IMR-90 (cell line): ENCODE data around the gene CERT1. TPM values are rescaled to one million over a fixed set of nuclear protein-coding genes. Genes with fewer than 3 reads are reported as not detected.

Source experiments
- ATAC-seq: fragments of 200-7000 bp; cut with Tn5 transposase; 2 replicates; pipeline ENCODE4 v1.9.1; 2020; ENCODE audit warnings: low read depth, mild to moderate bottlenecking, moderate library complexity
- BruUV-seq: library from RNA; stranded (reverse); fragments of 400-500 nt; replicated peaks from 2 replicates; lab custom pipeline; 2021; lab: Mats Ljungman, UMichigan
- CTCF ChIA-PET: fragments of 300-600 bp; formaldehyde crosslinking; extraction: SDS; loops from one replicate; lab custom pipeline; 2021; ENCODE audit warnings: antibody characterized with exemption; lab: Yijun Ruan, JAX
- POLR2A ChIA-PET: fragments of 300-600 bp; sonication (Branson Sonifier 250); formaldehyde crosslinking; loops from one replicate; lab custom pipeline; 2022; ENCODE audit warnings: antibody characterized with exemption; ENCODE audit not compliant: unreplicated experiment; lab: Charles Lee
- DNase-seq: peaks from one replicate; pipeline ENCODE4 v3.0.0; 2013
- H2AFZ ChIP-seq: replicated peaks from 2 replicates; pipeline ENCODE3; 2013; ENCODE audit warnings: low read length, mild to moderate bottlenecking; ENCODE audit not compliant: poor library complexity
- H2AK5ac ChIP-seq: 2 replicates; pipeline ENCODE4 v1.6.1; 2013; ENCODE audit warnings: low read depth, low read length, inconsistent platforms
- H2AK9ac ChIP-seq: replicated peaks from 2 replicates; pipeline ENCODE3; 2013; ENCODE audit warnings: mild to moderate bottlenecking, low read depth, low read length, moderate library complexity; ENCODE audit not compliant: poor library complexity
- H2BK120ac ChIP-seq: 2 replicates; pipeline ENCODE4 v1.6.1; 2013; ENCODE audit warnings: low read depth, low read length, inconsistent platforms
- H2BK15ac ChIP-seq: 3 replicates; pipeline ENCODE4 v1.6.1; 2013; ENCODE audit warnings: low read depth, low read length, inconsistent platforms
- H2BK20ac ChIP-seq: 2 replicates; pipeline ENCODE4 v1.6.1; 2013; ENCODE audit warnings: low read depth, mild to moderate bottlenecking, inconsistent platforms, low read length, moderate library complexity
- H2BK5ac ChIP-seq: 2 replicates; pipeline ENCODE4 v1.6.1; 2013; ENCODE audit warnings: mild to moderate bottlenecking, low read depth, low read length, inconsistent platforms; ENCODE audit not compliant: poor library complexity, severe bottlenecking
- H3K14ac ChIP-seq: replicated peaks from 2 replicates; pipeline ENCODE4 v1.6.1; 2013; ENCODE audit warnings: low read depth, low read length, inconsistent platforms
- H3K18ac ChIP-seq: 2 replicates; pipeline ENCODE4 v1.6.1; 2013; ENCODE audit warnings: low read depth, low read length, control low read depth
- H3K23ac ChIP-seq: 2 replicates; pipeline ENCODE4 v1.6.1; 2013; ENCODE audit warnings: low read depth, low read length, inconsistent platforms
- H3K27ac ChIP-seq: 2 replicates; pipeline ENCODE4 v1.5.1; 2013; ENCODE audit warnings: mild to moderate bottlenecking, control low read depth, low read length; ENCODE audit not compliant: insufficient read depth
- H3K27me3 ChIP-seq: 2 replicates; pipeline ENCODE4 v1.6.1; 2013; ENCODE audit warnings: low read length; ENCODE audit not compliant: control insufficient read depth, insufficient read depth
- H3K36me3 ChIP-seq: 2 replicates; pipeline ENCODE4 v1.6.1; 2013; ENCODE audit warnings: low read length, mixed read lengths; ENCODE audit not compliant: control insufficient read depth, insufficient read depth
- H3K4ac ChIP-seq: 2 replicates; pipeline ENCODE4 v1.6.1; 2013; ENCODE audit warnings: low read depth, low read length, inconsistent platforms
- H3K4me1 ChIP-seq: 2 replicates; pipeline ENCODE4 v1.6.1; 2013; ENCODE audit warnings: low read length, mixed read lengths; ENCODE audit not compliant: control insufficient read depth, insufficient read depth
- H3K4me2 ChIP-seq: 2 replicates; pipeline ENCODE4 v1.6.1; 2013; ENCODE audit warnings: low read depth, mild to moderate bottlenecking, control low read depth, low read length, moderate library complexity
- H3K4me3 ChIP-seq: 2 replicates; pipeline ENCODE4 v1.5.1; 2013; ENCODE audit warnings: low read depth, mild to moderate bottlenecking, control low read depth, low read length, moderate library complexity; ENCODE audit not compliant: insufficient read depth
- H3K56ac ChIP-seq: 2 replicates; pipeline ENCODE4 v1.6.1; 2013; ENCODE audit warnings: low read length, inconsistent platforms; ENCODE audit not compliant: insufficient read depth; ENCODE audit errors: extremely low read depth
- H3K79me1 ChIP-seq, 2 experiments: 2 replicates each; pipeline ENCODE4 v1.6.1; 2013; ENCODE audit warnings: low read length in 2 of 2, inconsistent platforms in 1 of 2, low read depth in 1 of 2
- H3K9ac ChIP-seq: 2 replicates; pipeline ENCODE4 v1.6.1; 2013; ENCODE audit warnings: low read depth, low read length, control low read depth
- H3K9me1 ChIP-seq: 2 replicates; pipeline ENCODE4 v1.6.1; 2013; ENCODE audit warnings: low read length, inconsistent platforms; ENCODE audit not compliant: insufficient read depth
- H3K9me3 ChIP-seq: 2 replicates; pipeline ENCODE4 v1.6.1; 2013; ENCODE audit warnings: low read length; ENCODE audit not compliant: control insufficient read depth, insufficient read depth
- H4K20me1 ChIP-seq: 2 replicates; pipeline ENCODE4 v1.6.1; 2013; ENCODE audit warnings: low read length, inconsistent platforms; ENCODE audit not compliant: insufficient read depth
- H4K5ac ChIP-seq: 2 replicates; pipeline ENCODE4 v1.6.1; 2013; ENCODE audit warnings: mild to moderate bottlenecking, low read depth, low read length, control low read depth
- H4K8ac ChIP-seq, 2 experiments: 2 replicates each; pipeline ENCODE4 v1.6.1; 2013; ENCODE audit warnings: low read depth in 2 of 2, low read length in 2 of 2, control low read depth in 1 of 2, inconsistent platforms in 1 of 2
- H4K91ac ChIP-seq: 2 replicates; pipeline ENCODE4 v1.6.1; 2013; ENCODE audit warnings: low read depth, low read length, inconsistent platforms; ENCODE audit not compliant: insufficient read depth
- BHLHE40 ChIP-seq: fragments of 150-350 bp; IDR thresholded peaks from 2 replicates; pipeline ENCODE4 v1.6.1; 2016; ENCODE audit warnings: mild to moderate bottlenecking, low read depth, low read length
- CEBPB ChIP-seq: IDR thresholded peaks from 2 replicates; pipeline ENCODE4 v1.6.1; 2012; ENCODE audit warnings: low read depth, low read length, improper control_type of control experiment
- CHD1 ChIP-seq: IDR thresholded peaks from 2 replicates; pipeline ENCODE4 v1.6.1; 2012; ENCODE audit warnings: low read depth, low read length, improper control_type of control experiment
- ELK1 ChIP-seq: fragments of 150-350 bp; IDR thresholded peaks from 2 replicates; pipeline ENCODE4 v1.6.1; 2016; ENCODE audit warnings: low read depth, mild to moderate bottlenecking, low read length, moderate library complexity, borderline replicate concordance
- MAFK ChIP-seq: IDR thresholded peaks from 2 replicates; pipeline ENCODE4 v1.6.1; 2012; ENCODE audit warnings: low read depth, low read length, improper control_type of control experiment
- MAZ ChIP-seq: IDR thresholded peaks from 2 replicates; pipeline ENCODE4 v1.6.1; 2012; ENCODE audit warnings: low read depth, mild to moderate bottlenecking, low read length, improper control_type of control experiment, moderate library complexity, borderline replicate concordance
- MXI1 ChIP-seq: IDR thresholded peaks from 2 replicates; pipeline ENCODE4 v1.6.1; 2012; ENCODE audit warnings: low read depth, mild to moderate bottlenecking, low read length, moderate library complexity, borderline replicate concordance
- POLR2A ChIP-seq: IDR thresholded peaks from 2 replicates; pipeline ENCODE4 v1.6.1; 2012; ENCODE audit warnings: mild to moderate bottlenecking, low read depth, low read length
- RAD21 ChIP-seq: IDR thresholded peaks from 2 replicates; pipeline ENCODE4 v1.6.1; 2012; ENCODE audit warnings: low read length, improper control_type of control experiment
- WGBS, 2 experiments: methylation state at CpG; one replicate each; pipeline versions ENCODE4 v1.1.5 to v1.1.7; 2013; ENCODE audit warnings: missing lambda C conversion rate in 2 of 2; ENCODE audit not compliant: insufficient read length in 1 of 2; ENCODE audit errors: extremely low coverage in 2 of 2; 5-methylcytosine and 5-hydroxymethylcytosine counted together
- dilution Hi-C: fragments of 300-500 bp; cut with HindIII; formaldehyde crosslinking; loops from one replicate; pipeline ENCODE4 v1.14.3; 2018; ENCODE audit warnings: low sequenced_read_pairs; ENCODE audit not compliant: unreplicated experiment
- in situ Hi-C: fragments of 300-500 bp; cut with MboI; formaldehyde crosslinking; loops from 3 replicates; pipeline ENCODE4 v1.14.3; 2019; ENCODE audit warnings: low sequenced_read_pairs, inconsistent platforms, mixed read lengths
- intact Hi-C: fragments of 100-400 bp; cut with micrococcal nuclease; formaldehyde crosslinking; loops from 2 replicates; pipeline ENCODE4 v1.10.0; 2022
- polyA plus RNA-seq, 3 experiments: library from polyadenylated mRNA; depleted of rRNA; stranded (reverse); fragments of >200 nt; gene quantifications; 2 replicates each; pipeline ENCODE4 v1.2.3, GENCODE V29; 2012; ENCODE audit warnings: low replicate concordance in 1 of 3
- total RNA-seq: library from RNA; depleted of rRNA; stranded (reverse); fragments of >200 nt; gene quantifications from 2 replicates; pipeline ENCODE4 v1.2.3, GENCODE V29; 2012

Gene CERT1
- total and polyA plus RNA-seq, 2 of the 4 experiments (the other 2 are of a cell fraction) = 7.2 TPM

GRCh38 chr5:75496026-75496425 is 15.4 kb downstream of the CERT1 start:
- no TSS peak for BruUV-seq
- dilution Hi-C loops (no loop called here), intact Hi-C loops (no loop called here), in situ Hi-C loops (no loop called here)
- Histone ChIP-seq H3K27ac (no peak overlapping the region), H3K36me3 (peaks cover 4% of the 10 kb centered on the region), H3K4me2 (no peak overlapping the region), H3K14ac (no peak overlapping the region), H3K56ac (no peak overlapping the region), H4K91ac (no peak overlapping the region), H4K5ac (no peak overlapping the region), H2AK5ac (no peak overlapping the region), H3K27me3 (no peaks in the 10 kb centered on the region), H3K79me1 (peaks cover 6 to 55% of the 10 kb centered on the region in 2 experiments), H3K18ac (no peak overlapping the region), H3K4me1 (no peaks in the 10 kb centered on the region), H2BK5ac (no peak overlapping the region), H3K4me3 (no peak overlapping the region), H4K20me1 (peaks cover 13% of the 10 kb centered on the region; the same call in 1 of the 2 replicates), H3K9me3 (no peaks in the 10 kb centered on the region), H2AK9ac (no peak overlapping the region), H2BK20ac (no peak overlapping the region), H2AFZ (no peak overlapping the region), H3K9ac (no peak overlapping the region), H3K9me1 (0 out of 2 replicates have a peak, but pooled peaks cover 2% of the 10 kb centered on the region), H3K4ac (no peak overlapping the region), H2BK15ac (no peak overlapping the region), H2BK120ac (no peak overlapping the region), H3K23ac (no peak overlapping the region), H4K8ac (no peak overlapping the region)
- POLR2A ChIA-PET = interaction anchor here (0.6 kb wide), 1 partner anchor 20 kb away, joined by 3 read pairs; no protein-coding TSS in a partner anchor
- no peak for DNase-seq
- CTCF ChIA-PET = interaction anchor here (0.6 kb wide), 1 partner anchor 752 kb away, joined by 6 read pairs; no protein-coding TSS in a partner anchor
- ATAC-seq = no peak
- TF ChIP-seq CEBPB (no peak), RAD21 (no peak), MAZ (no peak), BHLHE40 (no peak), ELK1 (no peak), MXI1 (no peak), POLR2A (no peak), CHD1 (no peak), MAFK (no peak)
- no CpG with 5 or more reads among the region's 3 CpGs for WGBS, 2 experiments
